Smooth muscle cell of the pulmonary artery (primary cell): Measurements from ENCODE around the gene MAGEA12. TPM values are rescaled to one million over a fixed set of nuclear protein-coding genes. Genes with fewer than 3 reads are reported as not detected.

Experiments
- total RNA-seq: library from RNA; depleted of rRNA; stranded (reverse); fragments of >200 nt; gene quantifications from 2 replicates; pipeline ENCODE4 v1.2.3, GENCODE V29; 2014

MAGEA12 gene, protein sequence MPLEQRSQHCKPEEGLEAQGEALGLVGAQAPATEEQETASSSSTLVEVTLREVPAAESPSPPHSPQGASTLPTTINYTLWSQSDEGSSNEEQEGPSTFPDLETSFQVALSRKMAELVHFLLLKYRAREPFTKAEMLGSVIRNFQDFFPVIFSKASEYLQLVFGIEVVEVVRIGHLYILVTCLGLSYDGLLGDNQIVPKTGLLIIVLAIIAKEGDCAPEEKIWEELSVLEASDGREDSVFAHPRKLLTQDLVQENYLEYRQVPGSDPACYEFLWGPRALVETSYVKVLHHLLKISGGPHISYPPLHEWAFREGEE
- total RNA-seq, result not detected in 2 replicates

DNA sequence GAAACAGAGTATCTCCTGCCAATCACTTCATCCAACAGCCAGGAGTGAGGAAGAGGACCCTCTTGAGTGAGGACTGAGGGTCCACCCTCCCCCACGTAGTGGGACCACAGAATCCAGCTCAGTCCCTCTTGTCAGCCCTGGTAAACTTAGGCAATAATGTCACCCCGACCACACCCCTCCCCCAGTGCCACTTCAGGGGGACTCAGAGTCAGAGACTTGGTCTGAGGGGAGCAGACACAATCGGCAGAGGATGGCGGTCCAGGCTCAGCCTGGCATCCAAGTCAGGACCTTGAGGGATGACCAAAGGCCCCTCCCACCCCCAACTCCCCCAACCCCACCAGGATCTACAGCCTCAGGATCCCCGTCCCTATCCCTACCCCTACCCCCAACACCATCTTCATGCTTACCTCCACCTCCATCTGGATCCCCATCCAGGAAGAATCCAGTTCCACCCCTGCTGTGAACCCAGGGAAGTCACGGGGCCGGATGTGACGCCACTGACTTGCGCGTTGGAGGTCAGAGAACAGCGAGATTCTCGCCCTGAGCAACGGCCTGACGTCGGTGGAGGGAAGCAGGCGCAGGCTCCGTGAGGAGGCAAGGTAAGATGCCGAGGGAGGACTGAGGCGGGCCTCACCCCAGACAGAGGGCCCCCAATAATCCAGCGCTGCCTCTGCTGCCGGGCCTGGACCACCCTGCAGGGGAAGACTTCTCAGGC, at the start of gene MAGEA12, which contains the start of gene CSAG1:
TSS of gene MAGEA12 (plus strand) at position 497 of the 715 bp plus-strand sequence. CDS start 2,405 bp downstream, outside the sequence.
TSS of gene CSAG1 (minus strand) at position 461 of the 715 bp plus-strand sequence. CDS start 1,261 bp downstream, outside the sequence.

DNA sequence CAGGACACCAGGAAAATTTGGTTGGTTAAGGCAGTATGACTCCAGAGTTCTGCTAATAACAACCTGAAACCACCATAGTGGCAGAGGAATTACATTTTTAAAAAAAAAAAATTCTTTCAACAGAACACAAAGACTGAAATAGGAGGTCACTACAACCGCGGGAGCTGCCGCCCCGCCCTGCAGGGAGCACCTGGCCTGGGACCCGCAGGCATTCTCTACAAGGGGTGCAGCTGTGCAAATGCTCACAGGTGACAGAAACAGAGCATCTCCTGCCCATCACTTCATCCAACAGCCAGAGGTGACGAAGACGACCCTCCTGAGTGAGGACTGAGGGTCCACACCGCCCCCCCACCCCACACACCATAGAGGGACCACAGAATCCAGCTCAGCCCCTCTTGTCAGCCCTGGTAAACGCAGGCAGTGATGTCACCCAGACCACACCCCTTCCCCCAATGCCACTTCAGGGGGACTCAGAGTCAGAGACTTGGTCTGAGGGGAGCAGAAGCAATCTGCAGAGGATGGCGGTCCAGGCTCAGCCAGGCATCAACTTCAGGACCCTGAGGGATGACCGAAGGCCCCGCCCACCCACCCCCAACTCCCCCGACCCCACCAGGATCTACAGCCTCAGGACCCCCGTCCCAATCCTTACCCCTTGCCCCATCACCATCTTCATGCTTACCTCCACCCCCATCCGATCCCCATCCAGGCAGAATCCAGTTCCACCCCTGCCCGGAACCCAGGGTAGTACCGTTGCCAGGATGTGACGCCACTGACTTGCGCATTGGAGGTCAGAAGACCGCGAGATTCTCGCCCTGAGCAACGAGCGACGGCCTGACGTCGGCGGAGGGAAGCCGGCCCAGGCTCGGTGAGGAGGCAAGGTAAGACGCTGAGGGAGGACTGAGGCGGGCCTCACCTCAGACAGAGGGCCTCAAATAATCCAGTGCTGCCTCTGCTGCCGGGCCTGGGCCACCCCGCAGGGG, 35.3 kb upstream of the MAGEA12 start, which contains the start of gene MAGEA3:
TSS of gene MAGEA3 (plus strand) at position 843 of the 980 bp plus-strand sequence. CDS start 2,039 bp downstream, outside the sequence.

DNA sequence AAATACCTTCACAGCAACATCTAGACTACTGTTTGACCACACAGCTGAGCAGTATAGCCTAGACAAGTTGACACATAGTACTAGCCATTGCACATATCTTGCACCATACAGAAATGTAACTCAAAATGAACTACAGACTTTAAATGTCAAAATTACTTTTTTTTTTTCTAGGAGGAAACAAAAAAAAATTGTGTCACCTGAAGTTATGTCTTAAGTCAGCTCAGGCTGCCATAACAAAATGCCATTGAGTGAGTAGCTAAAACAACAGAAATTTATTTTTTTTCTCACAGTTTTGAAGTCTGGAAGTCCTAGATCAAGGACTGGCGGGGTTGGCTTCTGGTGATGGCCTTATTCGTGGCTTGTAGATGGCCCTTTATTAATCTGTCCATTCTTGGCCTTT, 24.4 kb upstream of the MAGEA12 start, which contains the start of gene CSAG2:
TSS of gene CSAG2 (minus strand) at position 101 of the 400 bp plus-strand sequence. CDS start 161 bp downstream, outside the sequence.

DNA sequence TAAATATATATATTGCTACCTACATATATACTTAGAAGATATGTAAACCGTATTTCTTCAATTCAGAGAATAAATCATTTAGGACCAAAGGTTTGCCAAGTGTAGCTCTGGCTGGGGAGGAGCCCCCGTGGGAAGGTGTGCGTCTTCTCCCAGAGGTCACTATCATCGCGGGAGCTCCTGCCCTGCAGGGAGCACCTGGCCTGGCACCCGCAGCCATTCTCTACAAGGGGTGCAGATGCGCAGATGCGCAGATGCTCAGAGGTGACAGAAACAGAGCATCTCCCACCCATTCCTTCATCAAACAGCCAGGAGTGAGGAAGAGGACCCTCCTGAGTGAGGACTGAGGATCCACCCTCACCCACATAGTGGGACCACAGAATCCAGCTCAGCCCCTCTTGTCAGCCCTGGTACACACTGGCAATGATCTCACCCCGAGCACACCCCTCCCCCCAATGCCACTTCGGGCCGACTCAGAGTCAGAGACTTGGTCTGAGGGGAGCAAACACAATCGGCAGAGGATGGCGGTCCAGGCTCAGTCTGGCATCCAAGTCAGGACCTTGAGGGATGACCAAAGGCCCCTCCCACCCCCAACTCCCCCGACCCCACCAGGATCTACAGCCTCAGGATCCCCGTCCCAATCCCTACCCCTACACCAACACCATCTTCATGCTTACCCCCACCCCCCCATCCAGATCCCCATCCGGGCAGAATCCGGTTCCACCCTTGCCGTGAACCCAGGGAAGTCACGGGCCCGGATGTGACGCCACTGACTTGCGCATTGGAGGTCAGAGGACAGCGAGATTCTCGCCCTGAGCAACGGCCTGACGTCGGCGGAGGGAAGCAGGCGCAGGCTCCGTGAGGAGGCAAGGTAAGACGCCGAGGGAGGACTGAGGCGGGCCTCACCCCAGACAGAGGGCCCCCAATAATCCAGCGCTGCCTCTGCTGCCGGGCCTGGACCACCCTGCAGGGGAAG, 19.5 kb upstream of the MAGEA12 start, which contains the start of gene MAGEA2B:
TSS of gene MAGEA2B (plus strand) at position 814 of the 973 bp plus-strand sequence. CDS start 2,479 bp downstream, outside the sequence.

DNA sequence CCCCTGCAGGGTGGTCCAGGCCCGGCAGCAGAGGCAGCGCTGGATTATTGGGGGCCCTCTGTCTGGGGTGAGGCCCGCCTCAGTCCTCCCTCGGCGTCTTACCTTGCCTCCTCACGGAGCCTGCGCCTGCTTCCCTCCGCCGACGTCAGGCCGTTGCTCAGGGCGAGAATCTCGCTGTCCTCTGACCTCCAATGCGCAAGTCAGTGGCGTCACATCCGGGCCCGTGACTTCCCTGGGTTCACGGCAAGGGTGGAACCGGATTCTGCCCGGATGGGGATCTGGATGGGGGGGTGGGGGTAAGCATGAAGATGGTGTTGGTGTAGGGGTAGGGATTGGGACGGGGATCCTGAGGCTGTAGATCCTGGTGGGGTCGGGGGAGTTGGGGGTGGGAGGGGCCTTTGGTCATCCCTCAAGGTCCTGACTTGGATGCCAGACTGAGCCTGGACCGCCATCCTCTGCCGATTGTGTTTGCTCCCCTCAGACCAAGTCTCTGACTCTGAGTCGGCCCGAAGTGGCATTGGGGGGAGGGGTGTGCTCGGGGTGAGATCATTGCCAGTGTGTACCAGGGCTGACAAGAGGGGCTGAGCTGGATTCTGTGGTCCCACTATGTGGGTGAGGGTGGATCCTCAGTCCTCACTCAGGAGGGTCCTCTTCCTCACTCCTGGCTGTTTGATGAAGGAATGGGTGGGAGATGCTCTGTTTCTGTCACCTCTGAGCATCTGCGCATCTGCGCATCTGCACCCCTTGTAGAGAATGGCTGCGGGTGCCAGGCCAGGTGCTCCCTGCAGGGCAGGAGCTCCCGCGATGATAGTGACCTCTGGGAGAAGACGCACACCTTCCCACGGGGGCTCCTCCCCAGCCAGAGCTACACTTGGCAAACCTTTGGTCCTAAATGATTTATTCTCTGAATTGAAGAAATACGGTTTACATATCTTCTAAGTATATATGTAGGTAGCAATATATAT, 20.4 kb downstream of the MAGEA12 start, which contains the start of gene MAGEA2:
TSS of gene MAGEA2 (minus strand) at position 157 of the 965 bp plus-strand sequence. CDS start 2,479 bp downstream, outside the sequence.

DNA sequence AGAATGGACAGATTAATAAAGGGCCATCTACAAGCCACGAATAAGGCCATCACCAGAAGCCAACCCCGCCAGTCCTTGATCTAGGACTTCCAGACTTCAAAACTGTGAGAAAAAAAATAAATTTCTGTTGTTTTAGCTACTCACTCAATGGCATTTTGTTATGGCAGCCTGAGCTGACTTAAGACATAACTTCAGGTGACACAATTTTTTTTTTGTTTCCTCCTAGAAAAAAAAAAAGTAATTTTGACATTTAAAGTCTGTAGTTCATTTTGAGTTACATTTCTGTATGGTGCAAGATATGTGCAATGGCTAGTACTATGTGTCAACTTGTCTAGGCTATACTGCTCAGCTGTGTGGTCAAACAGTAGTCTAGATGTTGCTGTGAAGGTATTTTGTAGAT, 25.4 kb downstream of the MAGEA12 start, which contains the start of gene CSAG3:
TSS of gene CSAG3 (plus strand) at position 301 of the 400 bp plus-strand sequence.

DNA sequence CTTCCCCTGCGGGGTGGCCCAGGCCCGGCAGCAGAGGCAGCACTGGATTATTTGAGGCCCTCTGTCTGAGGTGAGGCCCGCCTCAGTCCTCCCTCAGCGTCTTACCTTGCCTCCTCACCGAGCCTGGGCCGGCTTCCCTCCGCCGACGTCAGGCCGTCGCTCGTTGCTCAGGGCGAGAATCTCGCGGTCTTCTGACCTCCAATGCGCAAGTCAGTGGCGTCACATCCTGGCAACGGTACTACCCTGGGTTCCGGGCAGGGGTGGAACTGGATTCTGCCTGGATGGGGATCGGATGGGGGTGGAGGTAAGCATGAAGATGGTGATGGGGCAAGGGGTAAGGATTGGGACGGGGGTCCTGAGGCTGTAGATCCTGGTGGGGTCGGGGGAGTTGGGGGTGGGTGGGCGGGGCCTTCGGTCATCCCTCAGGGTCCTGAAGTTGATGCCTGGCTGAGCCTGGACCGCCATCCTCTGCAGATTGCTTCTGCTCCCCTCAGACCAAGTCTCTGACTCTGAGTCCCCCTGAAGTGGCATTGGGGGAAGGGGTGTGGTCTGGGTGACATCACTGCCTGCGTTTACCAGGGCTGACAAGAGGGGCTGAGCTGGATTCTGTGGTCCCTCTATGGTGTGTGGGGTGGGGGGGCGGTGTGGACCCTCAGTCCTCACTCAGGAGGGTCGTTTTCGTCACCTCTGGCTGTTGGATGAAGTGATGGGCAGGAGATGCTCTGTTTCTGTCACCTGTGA, 36.2 kb downstream of the MAGEA12 start, which contains the start of gene MAGEA6:
TSS of gene MAGEA6 (minus strand) at position 141 of the 741 bp plus-strand sequence. CDS start 2,039 bp downstream, outside the sequence.

Other genes with a start within 250 kb of the MAGEA12 start
- under 0.01 TPM in 1 of 2 replicates, not detected in the other for gene GABRQ, start 95.9 kb upstream of the MAGEA12 start, total RNA-seq
- not detected in 2 replicates for gene MAGEA3, start 35.0 kb upstream of the MAGEA12 start, total RNA-seq
- gene CSAG2, start 24.5 kb upstream of the MAGEA12 start, total RNA-seq, result not detected in 2 replicates
- not detected in 2 replicates for gene MAGEA2B, start 19.1 kb upstream of the MAGEA12 start, total RNA-seq
- not detected in 2 replicates for gene CSAG1, start within 50 bp of the MAGEA12 start, total RNA-seq
- gene MAGEA2, start 20.1 kb downstream of the MAGEA12 start, total RNA-seq, result not detected in 2 replicates
- gene CSAG3, start 25.5 kb downstream of the MAGEA12 start, total RNA-seq, result not detected in 2 replicates
- gene MAGEA6, start 35.9 kb downstream of the MAGEA12 start, total RNA-seq, result not detected in 2 replicates
- gene CETN2, start 97.0 kb downstream of the MAGEA12 start, total RNA-seq, result 28.0 and 31.3 TPM in 2 replicates
- gene NSDHL, start 97.3 kb downstream of the MAGEA12 start, total RNA-seq, result 11.6 and 13.7 TPM in 2 replicates
- 4.8 and 10.7 TPM in 2 replicates for gene ZNF185, start 164.3 kb downstream of the MAGEA12 start, total RNA-seq